Pancreas (tissue), 10 donors: Measurements from ENCODE around the gene SH3TC1. TPM values are rescaled to one million over a fixed set of nuclear protein-coding genes. Genes with fewer than 3 reads are reported as not detected.

ENCODE experiments used
- ATAC-seq, 4 donors: fragments of 200-7000 bp; cut with Tn5 transposase; one replicate each; pipeline versions ENCODE4 v1.8.0 to v1.9.1; 2020; ENCODE audit warnings: mild to moderate bottlenecking in 4 of 4, moderate library complexity in 4 of 4
- DNase-seq, 6 donors: peaks; one replicate each; pipeline ENCODE4 v3.0.0-alpha.2; 2020
- FAIRE-seq: peaks from 2 replicates; lab custom pipeline; 2012; peaks lifted over from hg19 to GRCh38; lab: Jason Lieb, UNC
- H3K27ac ChIP-seq, 4 donors: fragments of 200-600 bp; sonication (generic); 1 replicate in 3 of 4; 2 replicates in 1 of 4; pipeline versions ENCODE4 v1.5.0 to v1.8.0; 2020
- H3K27me3 ChIP-seq, 4 donors: fragments of 200-600 bp; one replicate each; pipeline ENCODE4 v1.8.0; 2021
- H3K36me3 ChIP-seq, 3 donors: fragments of 200-600 bp; sonication (generic) in 1 of 3; one replicate each; pipeline versions ENCODE4 v1.5.0 to v1.8.0; 2020 to 2021
- H3K4me1 ChIP-seq, 3 donors: fragments of 200-600 bp; one replicate each; pipeline ENCODE4 v1.8.0; 2021
- H3K4me3 ChIP-seq, 4 donors: fragments of 200-600 bp; sonication (generic) in 2 of 4; one replicate each; pipeline versions ENCODE4 v1.5.0 to v1.8.0; 2020 to 2021
- H3K9me3 ChIP-seq, 4 donors: fragments of 200-600 bp; one replicate each; pipeline ENCODE4 v1.8.0; 2021
- WGBS, 2 donors: extraction: QIAGEN DNeasy Blood & Tissue Kit; methylation state at CpG; one replicate each; pipeline ENCODE4 v1.1.7; 2013; 5-methylcytosine and 5-hydroxymethylcytosine counted together
- intact Hi-C, 3 donors: fragments of 100-400 bp; cut with DNase I; formaldehyde crosslinking; loops; one replicate each; pipeline versions ENCODE4 v1.11.1 to v1.14.2; 2022
- polyA plus RNA-seq, 2 donors: library from polyadenylated mRNA; stranded (reverse); fragments of 200-250 nt; gene quantifications; one replicate each; pipeline ENCODE4 v1.2.3, GENCODE V29; 2013
- total RNA-seq, 6 donors: library from RNA; stranded (reverse); fragmentation: NEBNext Ultra II Directional in 4 of 6; extraction: Animal tissue kit (Norgen Biotek cat#: 25700) in 4 of 6; gene quantifications; one replicate each; pipeline versions ENCODE4 v1.2.1 to v1.2.4, GENCODE V29; 2021 to 2023
- TF ChIP-seq, protein P1 (sequence below), 4 donors: fragments of 200-600 bp; sonication (generic) in 3 of 4; IDR thresholded peaks; one replicate each; pipeline versions ENCODE4 v1.5.0 to v1.8.0; 2021; ENCODE audit warnings: antibody characterized with exemption in 4 of 4
- donor health status: healthy with polysubstance abuse.
- donor health status: DM: no; HTN: no; CAD: no; lungs with moderate emphysema.
- donor health status: DM: no; HTN: no; CAD: no.
- donor health status: control.
- donor health status: control.
- donor health status: Bipolar disorder and iron deficiency.
- donor health status: DM: yes; HTN: yes; CAD: no.
- donor health status: DM: no; HTN: no; CAD: no.
- donor health status: DM: no; HTN: no; CAD: no.
- donor health status: DM: yes; HTN: yes; CAD: no.

The SH3TC1 gene
- total and polyA plus RNA-seq, 8 donors = 12.5 to 28.0 (median 19.6) TPM

GRCh38 chr4:8289151-8289750, 90.2 kb downstream of the SH3TC1 start:
- H3K4me1 ChIP-seq = no peaks in the 10 kb centered on the region
- no peak overlapping the region for H3K27ac ChIP-seq
- no peaks in the 10 kb centered on the region for H3K9me3 ChIP-seq
- FAIRE-seq (no peak), DNase-seq (peak in 3 of 6 donors; percentile 5 to 49 (median 39)), ATAC-seq (no peak)
- WGBS, 2 donors = 48 to 50% methylated on average over 13 of the region's 13 CpGs
- TF ChIP-seq, protein P1, sequence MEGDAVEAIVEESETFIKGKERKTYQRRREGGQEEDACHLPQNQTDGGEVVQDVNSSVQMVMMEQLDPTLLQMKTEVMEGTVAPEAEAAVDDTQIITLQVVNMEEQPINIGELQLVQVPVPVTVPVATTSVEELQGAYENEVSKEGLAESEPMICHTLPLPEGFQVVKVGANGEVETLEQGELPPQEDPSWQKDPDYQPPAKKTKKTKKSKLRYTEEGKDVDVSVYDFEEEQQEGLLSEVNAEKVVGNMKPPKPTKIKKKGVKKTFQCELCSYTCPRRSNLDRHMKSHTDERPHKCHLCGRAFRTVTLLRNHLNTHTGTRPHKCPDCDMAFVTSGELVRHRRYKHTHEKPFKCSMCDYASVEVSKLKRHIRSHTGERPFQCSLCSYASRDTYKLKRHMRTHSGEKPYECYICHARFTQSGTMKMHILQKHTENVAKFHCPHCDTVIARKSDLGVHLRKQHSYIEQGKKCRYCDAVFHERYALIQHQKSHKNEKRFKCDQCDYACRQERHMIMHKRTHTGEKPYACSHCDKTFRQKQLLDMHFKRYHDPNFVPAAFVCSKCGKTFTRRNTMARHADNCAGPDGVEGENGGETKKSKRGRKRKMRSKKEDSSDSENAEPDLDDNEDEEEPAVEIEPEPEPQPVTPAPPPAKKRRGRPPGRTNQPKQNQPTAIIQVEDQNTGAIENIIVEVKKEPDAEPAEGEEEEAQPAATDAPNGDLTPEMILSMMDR (IDR thresholded peaks at IDR 0.05) = no peak
- no peaks in the 10 kb centered on the region for H3K27me3 ChIP-seq
- intact Hi-C loops = no loop called here
- H3K36me3 ChIP-seq = no peaks in the 10 kb centered on the region
- no peak overlapping the region for H3K4me3 ChIP-seq

DNA sequence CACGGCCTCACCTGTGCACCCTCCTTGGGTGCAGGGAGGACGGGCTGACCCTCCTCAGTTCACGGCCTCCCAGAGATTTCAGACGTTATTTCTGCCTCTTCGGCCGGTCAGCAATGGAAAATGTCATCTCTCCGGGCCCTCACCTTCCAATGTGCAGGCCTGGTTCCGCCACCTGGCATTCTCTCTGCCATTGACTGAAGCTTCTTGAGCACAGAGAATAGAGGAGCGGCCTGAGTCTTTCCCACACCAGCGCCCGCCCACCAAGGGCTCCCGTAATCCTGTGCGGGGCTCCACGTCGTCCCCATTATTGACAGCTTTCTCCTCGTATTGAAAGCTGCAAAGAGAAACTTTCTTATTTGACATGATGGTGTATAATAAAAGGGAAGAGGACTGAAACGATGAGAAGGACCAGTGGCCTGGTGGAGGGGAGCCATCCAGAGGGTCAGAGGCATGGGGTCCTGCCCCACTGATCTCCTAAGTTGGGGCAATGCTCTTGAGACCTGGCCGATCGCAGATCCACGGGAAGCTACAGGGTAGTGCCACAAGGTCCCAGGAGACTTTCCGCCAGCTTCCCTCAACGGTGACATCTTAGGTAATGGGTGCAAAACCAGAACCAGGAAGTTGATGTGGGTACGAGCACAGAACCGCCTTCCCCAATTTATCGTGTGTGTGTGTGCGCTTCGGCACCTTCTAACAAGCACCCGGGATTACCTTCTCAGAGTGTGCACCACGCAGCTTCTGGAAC, 91.0 kb downstream of the SH3TC1 start:
- Histone ChIP-seq H3K27me3 (no peaks in the 10 kb centered on the region), H3K4me1 (no peaks in the 10 kb centered on the region), H3K4me3 (no peak overlapping the region), H3K9me3 (no peaks in the 10 kb centered on the region), H3K36me3 (no peaks in the 10 kb centered on the region), H3K27ac (no peak overlapping the region)
- FAIRE-seq (no peak), ATAC-seq (no peak), DNase-seq (peak in 3 of 6 donors; percentile 2 to 31 (median 25))
- TF ChIP-seq, protein P1 (IDR thresholded peaks at IDR 0.05) = no peak
- intact Hi-C loops = no loop called here
- WGBS, 2 donors = 68 to 79% methylated on average over 29 of the region's 29 CpGs

DNA sequence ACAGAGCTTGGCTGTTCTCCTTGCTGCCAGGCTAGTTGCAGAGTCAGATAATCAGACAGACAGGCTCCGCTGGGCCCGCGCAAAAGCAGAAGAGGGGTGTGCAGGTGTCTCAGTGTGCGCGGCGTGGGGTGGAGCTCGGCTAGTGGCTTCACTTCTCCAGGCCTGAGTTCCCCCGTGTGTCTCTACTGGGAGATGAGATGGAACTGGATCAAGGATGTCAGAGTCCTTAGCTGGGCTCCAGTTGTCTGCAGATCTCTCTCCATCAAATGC, 91.5 kb downstream of the SH3TC1 start:
- intact Hi-C loops = no loop called here
- Histone ChIP-seq H3K9me3 (no peaks in the 10 kb centered on the region), H3K4me1 (no peaks in the 10 kb centered on the region), H3K36me3 (no peaks in the 10 kb centered on the region), H3K27ac (no peak overlapping the region), H3K27me3 (no peaks in the 10 kb centered on the region), H3K4me3 (no peak overlapping the region)
- TF ChIP-seq, protein P1 (IDR thresholded peaks at IDR 0.05) = no peak
- DNase-seq = peak in 2 of 6 donors; percentile 2 to 38
- 75 to 80% methylated on average over 8 of the region's 8 CpGs for WGBS, 2 donors
- FAIRE-seq = no peak
- no peak for ATAC-seq

Other genes starting within 250 kb of the SH3TC1 start
- 1 to 10 TPM; 4.3 to 8.6 (median 6.0) TPM for gene ABLIM2, start 40.5 kb upstream of the SH3TC1 start, total RNA-seq
- 10 to 100 TPM in 1 of 2 donors, 1 to 10 TPM in 1; 6.1 to 13.1 TPM for gene ABLIM2, start 40.5 kb upstream of the SH3TC1 start, polyA plus RNA-seq
- 10 to 100 TPM in 1 of 6 donors, 1 to 10 TPM in 4, under 1 TPM in 1; 0.56 to 15.6 (median 2.8) TPM for gene HTRA3, start 70.5 kb downstream of the SH3TC1 start, total RNA-seq
- 1 to 10 TPM; 2.4 to 3.0 TPM for gene HTRA3, start 70.5 kb downstream of the SH3TC1 start, polyA plus RNA-seq
- 10 to 100 TPM; 16.1 to 23.5 (median 18.3) TPM for gene ACOX3, start 241.4 kb downstream of the SH3TC1 start, total RNA-seq
- gene ACOX3, start 241.4 kb downstream of the SH3TC1 start, polyA plus RNA-seq = 10 to 100 TPM; 20.5 to 24.8 TPM
- 10 to 100 TPM in 2 of 6 donors, 1 to 10 TPM in 4; 6.1 to 14.0 (median 9.2) TPM for gene TRMT44, start 241.5 kb downstream of the SH3TC1 start, total RNA-seq
- 1 to 10 TPM; 7.0 to 8.6 TPM for gene TRMT44, start 241.5 kb downstream of the SH3TC1 start, polyA plus RNA-seq